Measurements from ENCODE around the gene RBM39. TPM values are rescaled to one million over a fixed set of nuclear protein-coding genes. Genes with fewer than 3 reads are reported as not detected.
"Not testable (repeated sequence)": the region's sequence is repeated elsewhere in the genome, so short reads cannot be mapped to it uniquely, and the experiment has no call there.

Gene RBM39
- total and polyA plus RNA-seq, 3 experiments from 2014 or later: 157 to 352 (median 349) TPM

DNA sequence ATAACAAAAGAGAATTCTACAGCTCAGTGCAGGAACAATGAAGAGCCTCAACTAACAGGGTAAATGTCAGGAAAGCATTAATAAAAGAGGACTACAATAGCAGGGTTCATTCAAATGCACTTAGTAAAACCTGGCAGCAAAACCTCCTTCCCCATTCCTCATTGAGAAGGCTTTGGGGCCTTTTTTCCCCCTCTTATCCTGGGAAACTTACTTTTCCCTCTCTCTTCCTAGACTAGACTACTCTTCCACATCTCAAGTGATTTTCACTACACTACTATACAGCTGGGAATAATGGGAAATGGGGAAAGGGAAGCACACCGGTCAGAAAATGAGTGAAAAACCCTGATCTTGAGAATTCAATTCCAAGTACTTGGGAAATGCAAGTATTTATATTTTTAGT lies 32.8 kb downstream of the RBM39 start:
- H3K9me3 ChIP-seq (ENCODE audit: low read length): no peaks in the 10 kb centered on the region
- no peaks in the 10 kb centered on the region for H3K9me3 Mint-ChIP-seq
- no peak overlapping the region for H3K27ac ChIP-seq (ENCODE audit: low read depth, low read length)
- ChIA-PET CTCF (interaction anchor here (1.3 to 1.5 kb wide), 2 partner anchors 45 to 90 kb away, joined by 3 to 5 read pairs; partner anchors contain the start of genes CPNE1 and RBM12), POLR2A (interaction anchor here (0.9 kb wide), 1 partner anchor 10 kb away, joined by 3 read pairs; the partner anchor contains the start of genes NFS1 and ROMO1)
- peaks cover 0 to 2% of the 10 kb centered on the region in 2 donors for H3K27me3 Mint-ChIP-seq
- H3K27ac Mint-ChIP-seq: peak overlapping the region in 7 of 8 donors; percentile 9 to 87 (median 21)
- peak overlapping the region in 3 of 7 donors; percentile 0 to 22 (median 9) for H3K4me3 Mint-ChIP-seq
- DNase-seq: no peak
- H3K4me1 ChIP-seq (ENCODE audit: insufficient read depth, low read length): peaks cover 27% of the 10 kb centered on the region
- H3K36me3 ChIP-seq (ENCODE audit: insufficient read depth, low read length): peaks cover 69% of the 10 kb centered on the region
- no peaks in the 10 kb centered on the region for H3K27me3 ChIP-seq (ENCODE audit: insufficient read depth, low read length, poor library complexity, severe bottlenecking)
- H3K36me3 Mint-ChIP-seq: peaks cover 17 to 89% (median 27%) of the 10 kb centered on the region in 3 donors
- peaks cover 56 to 62% (median 59%) of the 10 kb centered on the region in 3 donors for H3K4me1 Mint-ChIP-seq
- H3K4me3 ChIP-seq (ENCODE audit: low read length): no peak overlapping the region

GRCh38 chr20:35708502-35708901 lies 33.6 kb downstream of the RBM39 start:
- no peaks in the 10 kb centered on the region for H3K9me3 Mint-ChIP-seq
- peaks cover 51 to 63% (median 57%) of the 10 kb centered on the region in 3 donors for H3K4me1 Mint-ChIP-seq
- POLR2A ChIA-PET: interaction anchor here (0.9 kb wide), 1 partner anchor 9 kb away, joined by 3 read pairs; the partner anchor contains the start of genes NFS1 and ROMO1
- H3K27me3 Mint-ChIP-seq: peaks cover 0 to 2% of the 10 kb centered on the region in 2 donors
- peaks cover 69% of the 10 kb centered on the region for H3K36me3 ChIP-seq (ENCODE audit: insufficient read depth, low read length)
- H3K27me3 ChIP-seq (ENCODE audit: insufficient read depth, low read length, poor library complexity, severe bottlenecking): no peaks in the 10 kb centered on the region
- H3K4me1 ChIP-seq (ENCODE audit: insufficient read depth, low read length): peaks cover 27% of the 10 kb centered on the region
- H3K36me3 Mint-ChIP-seq: peaks cover 17 to 90% (median 25%) of the 10 kb centered on the region in 3 donors
- peak overlapping the region in 3 of 8 donors; percentile 24 to 85 (median 54) for H3K27ac Mint-ChIP-seq
- CTCF ChIA-PET: interaction anchor here (1.4 kb wide), 1 partner anchor 8 kb away, joined by 3 read pairs; no protein-coding TSS in a partner anchor
- no peaks in the 10 kb centered on the region for H3K9me3 ChIP-seq (ENCODE audit: low read length)
- H3K27ac ChIP-seq (ENCODE audit: low read depth, low read length): no peak overlapping the region
- no peak for DNase-seq
- no peak overlapping the region for H3K4me3 Mint-ChIP-seq
- no peak overlapping the region for H3K4me3 ChIP-seq (ENCODE audit: low read length)

DNA sequence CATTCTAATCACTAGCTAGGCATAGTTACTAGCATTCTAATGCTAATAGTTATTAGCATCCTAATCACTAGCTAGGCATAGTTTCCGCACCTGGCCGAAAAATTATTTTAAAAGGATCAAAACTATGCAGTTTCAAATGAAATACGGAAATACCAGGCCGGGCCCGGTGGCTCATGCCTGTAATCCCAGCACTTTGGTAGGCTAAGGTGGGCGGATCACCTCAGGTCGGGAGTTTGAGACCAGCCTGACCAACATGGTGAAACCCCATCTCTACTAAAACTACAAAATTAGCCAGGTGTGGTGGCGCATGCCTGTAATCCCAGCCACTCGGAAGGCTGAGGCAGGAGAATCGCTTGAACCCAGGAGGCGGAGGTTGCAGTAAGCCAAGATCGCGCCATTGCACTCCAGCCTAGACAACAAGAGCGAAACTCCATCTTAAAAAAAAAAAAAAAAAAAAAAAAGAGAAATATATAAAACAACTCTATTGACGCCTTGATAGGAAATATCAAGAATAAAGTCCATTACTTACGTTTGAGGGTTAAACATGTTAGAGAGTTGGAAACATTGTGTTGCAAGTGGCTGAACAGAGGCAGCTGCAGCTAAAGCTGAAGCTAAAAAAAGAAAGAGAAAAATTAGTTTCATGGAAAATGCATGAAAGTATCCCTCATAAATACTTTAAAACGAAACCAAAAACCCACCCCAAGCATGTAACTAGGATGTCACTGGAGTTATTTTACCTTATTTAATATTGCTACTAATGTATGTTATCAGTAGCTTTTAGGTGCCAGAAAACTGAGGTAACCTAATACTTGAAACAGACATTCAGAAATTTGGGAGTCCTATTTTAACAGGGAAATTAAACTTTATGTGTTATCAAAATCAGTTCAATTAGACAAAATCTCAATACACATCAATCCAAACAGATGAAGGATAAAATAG lies 35.2 kb downstream of the RBM39 start:
- H3K9me3 Mint-ChIP-seq; DNase-seq; H3K27me3 Mint-ChIP-seq; H3K27ac ChIP-seq (ENCODE audit: low read depth, low read length); H3K4me3 Mint-ChIP-seq; H3K9me3 ChIP-seq (ENCODE audit: low read length); H3K27me3 ChIP-seq (ENCODE audit: insufficient read depth, low read length, poor library complexity, severe bottlenecking); H3K4me3 ChIP-seq (ENCODE audit: low read length): not testable (repeated sequence)
- H3K4me1 ChIP-seq (ENCODE audit: insufficient read depth, low read length): peaks cover 19% of the 10 kb centered on the region
- POLR2A ChIA-PET: interaction anchor here (0.7 kb wide), 1 partner anchor 20 kb away, joined by 3 read pairs; no protein-coding TSS in a partner anchor
- Mint-ChIP-seq H3K36me3 (peaks cover 15 to 92% (median 19%) of the 10 kb centered on the region in 3 donors), H3K4me1 (peaks cover 43 to 60% (median 50%) of the 10 kb centered on the region in 3 donors), H3K27ac (peak overlapping the region in 1 of 8 donors; percentile 21)
- H3K36me3 ChIP-seq (ENCODE audit: insufficient read depth, low read length): peaks cover 59% of the 10 kb centered on the region
- CTCF ChIA-PET: interaction anchor here (1.4 to 1.6 kb wide), 3 partner anchors 10 to 105 kb away, joined by 3 to 5 read pairs (median 4); no protein-coding TSS in a partner anchor

- H3K27me3 ChIP-seq (ENCODE audit: insufficient read depth, low read length, poor library complexity, severe bottlenecking); H3K27ac ChIP-seq (ENCODE audit: low read depth, low read length); H3K4me3 Mint-ChIP-seq; POLR2A ChIA-PET; H3K9me3 ChIP-seq (ENCODE audit: low read length); H3K9me3 Mint-ChIP-seq; H3K4me1 ChIP-seq (ENCODE audit: insufficient read depth, low read length); H3K4me3 ChIP-seq (ENCODE audit: low read length); H3K27me3 Mint-ChIP-seq: not testable (repeated sequence)
- peak in 1 of 5 donors; percentile 6 for DNase-seq
- Mint-ChIP-seq H3K4me1 (peaks cover 33 to 52% (median 44%) of the 10 kb centered on the region in 3 donors), H3K36me3 (peaks cover 13 to 85% (median 15%) of the 10 kb centered on the region in 3 donors), H3K27ac (peak overlapping the region in 1 of 8 donors; percentile 39)
- H3K36me3 ChIP-seq (ENCODE audit: insufficient read depth, low read length): peaks cover 50% of the 10 kb centered on the region
- CTCF ChIA-PET: interaction anchor here (1.3 to 1.6 kb wide), 2 partner anchors 36 to 87 kb away, joined by 3 to 5 read pairs; partner anchors contain the start of gene RBM39
Measured at GRCh38 chr20:35705894-35706293, 36.2 kb downstream of the RBM39 start.

GRCh38 chr20:35704514-35705261 lies 37.4 kb downstream of the RBM39 start:
- Histone ChIP-seq H3K4me3 (ENCODE audit: low read length) (no peak overlapping the region), H3K36me3 (ENCODE audit: insufficient read depth, low read length) (peaks cover 41% of the 10 kb centered on the region), H3K9me3 (ENCODE audit: low read length) (no peaks in the 10 kb centered on the region), H3K4me1 (ENCODE audit: insufficient read depth, low read length) (peaks cover 7% of the 10 kb centered on the region), H3K27me3 (ENCODE audit: insufficient read depth, low read length, poor library complexity, severe bottlenecking) (no peaks in the 10 kb centered on the region), H3K27ac (ENCODE audit: low read depth, low read length) (no peak overlapping the region)
- CTCF ChIA-PET: interaction anchor here (0.9 to 1.4 kb wide), 4 partner anchors 35 to 241 kb away, joined by 3 read pairs; partner anchors contain the start of gene RBM39
- Mint-ChIP-seq H3K27me3 (peaks cover 0 to 2% of the 10 kb centered on the region in 2 donors), H3K27ac (peak overlapping the region in 5 of 8 donors; percentile 10 to 84 (median 55)), H3K9me3 (no peaks in the 10 kb centered on the region), H3K4me3 (no peak overlapping the region), H3K4me1 (peaks cover 28 to 48% (median 44%) of the 10 kb centered on the region in 3 donors), H3K36me3 (peaks cover 13 to 79% (median 15%) of the 10 kb centered on the region in 3 donors)
- DNase-seq: no peak
- POLR2A ChIA-PET: interaction anchor here (1.5 kb wide), 1 partner anchor 67 kb away, joined by 3 read pairs; the partner anchor contains the start of gene PHF20

DNA sequence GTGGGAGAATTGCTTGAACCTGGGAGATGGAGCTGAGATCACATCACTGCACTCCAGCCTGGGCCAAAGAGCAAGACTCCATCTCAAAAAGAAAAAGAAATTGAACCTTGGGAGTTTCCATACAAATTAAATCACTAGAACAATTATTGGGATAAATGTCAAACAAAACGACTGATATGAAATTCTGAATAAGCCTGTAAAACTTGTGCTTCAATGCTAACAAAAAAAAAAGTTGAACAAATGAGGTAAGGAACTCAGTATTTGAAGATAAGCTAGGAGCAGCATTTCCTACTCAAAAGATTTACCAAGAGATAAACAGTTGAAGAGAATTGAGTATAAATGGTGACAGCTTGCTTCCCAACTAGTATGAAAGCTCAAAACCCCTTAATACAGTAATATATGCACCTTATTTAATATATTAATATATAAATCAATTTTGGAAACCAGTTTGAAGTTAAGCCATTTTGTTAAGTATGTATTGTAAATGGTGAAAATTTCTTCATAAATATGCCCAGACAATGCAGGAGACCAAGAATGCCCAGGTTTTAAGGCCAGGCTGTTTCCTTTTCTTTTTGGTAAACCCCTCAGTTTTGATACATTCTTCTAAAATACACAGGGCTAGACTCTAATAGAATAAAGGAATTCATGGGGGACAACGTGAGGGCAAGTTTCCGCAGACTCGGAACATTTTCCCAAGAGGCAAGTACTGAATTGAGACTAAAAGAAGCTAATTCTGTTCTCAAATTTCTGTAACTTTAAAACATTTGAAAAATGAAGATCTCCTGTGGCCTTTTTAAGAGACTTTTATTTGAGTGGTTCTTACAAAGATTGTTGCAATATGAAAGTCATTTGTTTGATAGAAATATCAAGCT lies 39.0 kb downstream of the RBM39 start:
- Mint-ChIP-seq H3K9me3 (peaks cover 0 to 2% (median 0%) of the 10 kb centered on the region in 5 donors), H3K4me3 (peak overlapping the region in 1 of 7 donors; percentile 57), H3K27ac (peak overlapping the region in 5 of 8 donors; percentile 55 to 92 (median 72)), H3K4me1 (peaks cover 27 to 45% (median 44%) of the 10 kb centered on the region in 3 donors), H3K36me3 (peaks cover 11 to 75% (median 15%) of the 10 kb centered on the region in 3 donors), H3K27me3 (peaks cover 0 to 4% of the 10 kb centered on the region in 2 donors)
- ChIA-PET CTCF (interaction anchor here (1.5 kb wide), 1 partner anchor 39 kb away, joined by 3 read pairs; the partner anchor contains the start of gene RBM39), POLR2A (interaction anchor here (1.5 kb wide), 1 partner anchor 12 kb away, joined by 4 read pairs; no protein-coding TSS in a partner anchor)
- Histone ChIP-seq H3K4me1 (ENCODE audit: insufficient read depth, low read length) (peaks cover 13% of the 10 kb centered on the region), H3K36me3 (ENCODE audit: insufficient read depth, low read length) (peaks cover 33% of the 10 kb centered on the region), H3K27me3 (ENCODE audit: insufficient read depth, low read length, poor library complexity, severe bottlenecking) (no peaks in the 10 kb centered on the region), H3K9me3 (ENCODE audit: low read length) (no peaks in the 10 kb centered on the region), H3K27ac (ENCODE audit: low read depth, low read length) (no peak overlapping the region), H3K4me3 (ENCODE audit: low read length) (no peak overlapping the region)
- no peak for DNase-seq
